PC-9 (cell line): Measurements from ENCODE around the gene AGL. TPM values are rescaled to one million over a fixed set of nuclear protein-coding genes. Genes with fewer than 3 reads are reported as not detected.

Source experiments
- BruUV-seq: library from RNA; stranded (reverse); fragments of 400-500 nt; replicated peaks from 2 replicates; lab custom pipeline; 2021; lab: Mats Ljungman, UMichigan
- CTCF ChIA-PET: fragments of 300-600 bp; sonication (Branson Sonifier 250); formaldehyde crosslinking; loops from one replicate; lab custom pipeline; 2022; ENCODE audit warnings: antibody characterized with exemption; lab: Charles Lee
- POLR2A ChIA-PET: fragments of 300-600 bp; sonication (Branson Sonifier 250); formaldehyde crosslinking; loops from one replicate; lab custom pipeline; 2022; ENCODE audit warnings: antibody characterized with exemption; ENCODE audit not compliant: unreplicated experiment; lab: Charles Lee
- DNase-seq, 2 experiments: peaks; one replicate each; pipeline versions ENCODE4 v3.0.0 to v3.0.0-alpha.2; 2015 to 2022; ENCODE audit warnings: mixed read lengths in 1 of 2
- H2AFZ ChIP-seq: fragments of 200-600 bp; sonication (generic); 2 replicates; pipeline ENCODE4 v1.8.1; 2017; ENCODE audit warnings: antibody characterized with exemption
- H3F3A ChIP-seq: fragments of 200-600 bp; sonication (generic); 2 replicates; pipeline ENCODE4 v1.8.1; 2017; ENCODE audit warnings: antibody characterized with exemption, mild to moderate bottlenecking, low read depth; ENCODE audit not compliant: insufficient read depth
- H3K27ac ChIP-seq: fragments of 200-600 bp; sonication (generic); 2 replicates; pipeline ENCODE4 v1.6.1; 2016; ENCODE audit warnings: mixed run types
- H3K27me3 ChIP-seq: fragments of 200-600 bp; sonication (generic); 2 replicates; pipeline ENCODE4 v1.6.1; 2016; ENCODE audit warnings: low read depth, mixed run types; ENCODE audit not compliant: insufficient read depth
- H3K36me3 ChIP-seq: fragments of 200-600 bp; sonication (generic); 2 replicates; pipeline ENCODE4 v1.6.1; 2016; ENCODE audit warnings: low read depth, mixed run types
- H3K4me1 ChIP-seq: fragments of 200-600 bp; sonication (generic); replicated peaks from 2 replicates; pipeline ENCODE4 v1.6.1; 2016; ENCODE audit warnings: mixed run types; ENCODE audit not compliant: insufficient read depth
- H3K4me2 ChIP-seq: fragments of 200-600 bp; sonication (generic); 2 replicates; pipeline ENCODE4 v1.6.1; 2017; ENCODE audit warnings: mixed run types
- H3K4me3 ChIP-seq: fragments of 200-600 bp; sonication (generic); 2 replicates; pipeline ENCODE4 v1.6.1; 2016; ENCODE audit warnings: mixed run types
- H3K79me2 ChIP-seq: fragments of 200-600 bp; sonication (generic); 2 replicates; pipeline ENCODE4 v1.6.1; 2017; ENCODE audit warnings: low read depth, mixed run types
- H3K9me2 ChIP-seq: fragments of 200-600 bp; sonication (generic); 2 replicates; pipeline ENCODE4 v1.8.1; 2017; ENCODE audit warnings: mild to moderate bottlenecking; ENCODE audit not compliant: insufficient read depth
- H3K9me3 ChIP-seq: fragments of 200-600 bp; sonication (generic); 2 replicates; pipeline ENCODE4 v1.8.1; 2016; ENCODE audit warnings: low read depth; ENCODE audit not compliant: insufficient read depth
- H4K20me1 ChIP-seq: fragments of 200-600 bp; sonication (generic); 2 replicates; pipeline ENCODE4 v1.8.1; 2017; ENCODE audit not compliant: insufficient read depth
- CTCF ChIP-seq: fragments of 200-600 bp; sonication (generic); conservative IDR thresholded peaks from 2 replicates; pipeline ENCODE4 v1.6.1; 2017; ENCODE audit warnings: mixed run types, antibody characterized with exemption, mild to moderate bottlenecking, moderate library complexity
- EZH2 ChIP-seq: fragments of 200-600 bp; sonication (generic); IDR thresholded peaks from 2 replicates; pipeline ENCODE4 v1.8.0; 2017; ENCODE audit warnings: antibody characterized with exemption, low read depth
- intact Hi-C: fragments of 100-400 bp; cut with micrococcal nuclease; formaldehyde crosslinking; loops from one replicate; pipeline ENCODE4 v1.10.0; 2022; ENCODE audit not compliant: unreplicated experiment
- total RNA-seq: library from RNA; stranded (reverse); gene quantifications from 2 replicates; pipeline ENCODE4 v1.2.3, GENCODE V29; 2021

Gene AGL
- total RNA-seq, 1 experiment from 2014 or later: 15.7 TPM

- ChIA-PET CTCF (no interaction called here), POLR2A (no interaction called here)
- Histone ChIP-seq H3K27me3 (no peaks in the 10 kb centered on the region), H2AFZ (no peak overlapping the region), H3K4me3 (no peak overlapping the region), H4K20me1 (no peaks in the 10 kb centered on the region), H3K9me2 (no peaks in the 10 kb centered on the region), H3K9me3 (no peaks in the 10 kb centered on the region), H3K27ac (no peak overlapping the region), H3K79me2 (no peaks in the 10 kb centered on the region), H3K4me1 (no peaks in the 10 kb centered on the region), H3K4me2 (no peak overlapping the region), H3F3A (no peaks in the 10 kb centered on the region), H3K36me3 (no peaks in the 10 kb centered on the region)
- no TSS peak for BruUV-seq
- DNase-seq: no peak
- intact Hi-C loops: no loop called here
- TF ChIP-seq CTCF (no peak), EZH2 (no peak)
Observed at GRCh38 chr1:99936071-99936470, 85.9 kb downstream of the AGL start.

GRCh38 chr1:99942723-99943122, 92.6 kb downstream of the AGL start:
- TF ChIP-seq EZH2 (no peak), CTCF (no peak)
- H3K27me3 ChIP-seq: no peaks in the 10 kb centered on the region
- H3K4me1 ChIP-seq: peaks cover 13% of the 10 kb centered on the region
- CTCF ChIA-PET: no interaction called here
- peak in 1 of 2 experiments; percentile 19 for DNase-seq
- H3K4me3 ChIP-seq: no peak overlapping the region
- no peak overlapping the region for H3K4me2 ChIP-seq
- H4K20me1 ChIP-seq: no peaks in the 10 kb centered on the region
- no peak overlapping the region for H2AFZ ChIP-seq
- POLR2A ChIA-PET: no interaction called here
- H3K79me2 ChIP-seq: no peaks in the 10 kb centered on the region
- BruUV-seq: no TSS peak
- H3K36me3 ChIP-seq: no peaks in the 10 kb centered on the region
- H3F3A ChIP-seq: no peaks in the 10 kb centered on the region
- peak overlapping the region; percentile 54; the same call in 1 of the 2 replicates for H3K27ac ChIP-seq
- no peaks in the 10 kb centered on the region for H3K9me2 ChIP-seq
- H3K9me3 ChIP-seq: no peaks in the 10 kb centered on the region
- intact Hi-C loops: no loop called here

GRCh38 chr1:99943223-99943794, 93.1 kb downstream of the AGL start:
- POLR2A ChIA-PET: no interaction called here
- Histone ChIP-seq H2AFZ (no peak overlapping the region; the same call in 1 of the 2 replicates), H3K4me1 (peaks cover 13% of the 10 kb centered on the region), H4K20me1 (no peaks in the 10 kb centered on the region), H3K4me3 (no peak overlapping the region), H3F3A (no peaks in the 10 kb centered on the region), H3K9me2 (no peaks in the 10 kb centered on the region), H3K36me3 (no peaks in the 10 kb centered on the region), H3K27ac (peak overlapping the region; percentile 54), H3K27me3 (no peaks in the 10 kb centered on the region), H3K79me2 (no peaks in the 10 kb centered on the region), H3K9me3 (no peaks in the 10 kb centered on the region), H3K4me2 (peak overlapping the region; percentile 20; the same call in 1 of the 2 replicates)
- intact Hi-C loops: no loop called here
- TSS peak; percentile 54 for BruUV-seq
- CTCF ChIA-PET: no interaction called here
- TF ChIP-seq CTCF: no peak
- no peak for TF ChIP-seq EZH2
- peak; percentile 47 to 75 for DNase-seq
